HUES48 (cell line): ENCODE measurements around the gene SEMA3F.
A peak's percentile ranks its signal among the peaks of the same experiment; 100 is the strongest.

Experiments used
- H3K27ac ChIP-seq: one replicate; pipeline ENCODE4 v1.7.0; 2013; ENCODE audit warnings: low read depth, low read length, inconsistent platforms
- H3K27me3 ChIP-seq: 2 replicates; pipeline ENCODE4 v1.6.1; 2013; ENCODE audit warnings: mild to moderate bottlenecking, low read length; ENCODE audit not compliant: control insufficient read depth, insufficient read depth
- H3K36me3 ChIP-seq: 2 replicates; pipeline ENCODE4 v1.6.1; 2013; ENCODE audit warnings: low read length; ENCODE audit not compliant: control insufficient read depth, insufficient read depth
- H3K4me1 ChIP-seq: 2 replicates; pipeline ENCODE4 v1.6.1; 2013; ENCODE audit warnings: mild to moderate bottlenecking, low read length; ENCODE audit not compliant: control insufficient read depth, insufficient read depth
- H3K4me3 ChIP-seq: 2 replicates; pipeline ENCODE4 v1.5.1; 2013; ENCODE audit warnings: mild to moderate bottlenecking, low read depth, low read length
- H3K9ac ChIP-seq: 2 replicates; pipeline ENCODE4 v1.6.1; 2013; ENCODE audit warnings: mild to moderate bottlenecking, low read depth, low read length, moderate library complexity
- H3K9me3 ChIP-seq: 2 replicates; pipeline ENCODE4 v1.6.1; 2013; ENCODE audit warnings: low read length; ENCODE audit not compliant: control insufficient read depth, insufficient read depth

SEMA3F gene

DNA sequence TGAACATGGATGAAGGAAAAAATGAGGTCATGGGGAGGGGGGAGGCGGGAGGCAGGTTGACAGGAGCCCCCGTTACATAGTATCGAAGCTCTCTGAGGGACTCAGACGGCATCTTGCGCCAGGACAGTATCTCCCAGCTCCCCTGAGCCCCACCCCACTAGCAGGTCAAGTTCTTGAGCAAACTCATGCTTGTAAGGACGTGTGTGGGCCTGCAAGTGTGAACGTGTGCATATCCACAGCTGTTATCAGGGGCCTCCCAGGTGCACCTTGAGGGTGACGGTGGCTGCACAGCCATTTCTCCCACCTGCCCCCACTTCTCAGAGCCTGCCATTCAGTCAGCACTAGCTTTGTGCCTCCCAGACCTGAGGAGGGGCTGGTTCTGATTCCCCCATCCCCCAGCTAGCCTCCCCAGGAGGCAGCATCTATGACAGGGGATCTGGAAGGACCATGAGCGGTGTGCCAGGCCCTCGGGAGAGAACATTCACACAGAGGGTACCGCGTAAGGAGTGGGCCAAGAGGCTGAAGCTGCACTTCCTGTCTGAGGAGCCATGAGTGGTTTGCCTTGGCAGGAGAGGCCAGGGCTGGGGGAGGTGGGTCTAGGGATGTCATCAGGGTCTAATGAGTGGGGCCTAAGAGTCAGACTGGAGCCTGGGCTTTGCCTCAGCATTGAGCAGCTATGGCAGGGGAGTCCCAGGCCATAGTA is 2.9 kb downstream of the SEMA3F start:
- H3K4me3 ChIP-seq = no peak overlapping the region
- H3K27me3 ChIP-seq = peaks cover 26% of the 10 kb centered on the region
- no peak overlapping the region for H3K9ac ChIP-seq
- no peak overlapping the region for H3K27ac ChIP-seq
- H3K4me1 ChIP-seq = peaks cover 29% of the 10 kb centered on the region; the same call in 1 of the 2 replicates
- H3K9me3 ChIP-seq = no peaks in the 10 kb centered on the region
- H3K36me3 ChIP-seq = peaks cover 34% of the 10 kb centered on the region

- Histone ChIP-seq H3K9ac (no peak overlapping the region), H3K4me3 (no peak overlapping the region), H3K36me3 (peaks cover 37% of the 10 kb centered on the region), H3K27ac (no peak overlapping the region), H3K4me1 (peaks cover 29% of the 10 kb centered on the region; the same call in 1 of the 2 replicates), H3K9me3 (no peaks in the 10 kb centered on the region), H3K27me3 (peaks cover 19% of the 10 kb centered on the region)
These were observed 3.5 kb downstream of the SEMA3F start for GRCh38 chr3:50158530-50159146.

DNA sequence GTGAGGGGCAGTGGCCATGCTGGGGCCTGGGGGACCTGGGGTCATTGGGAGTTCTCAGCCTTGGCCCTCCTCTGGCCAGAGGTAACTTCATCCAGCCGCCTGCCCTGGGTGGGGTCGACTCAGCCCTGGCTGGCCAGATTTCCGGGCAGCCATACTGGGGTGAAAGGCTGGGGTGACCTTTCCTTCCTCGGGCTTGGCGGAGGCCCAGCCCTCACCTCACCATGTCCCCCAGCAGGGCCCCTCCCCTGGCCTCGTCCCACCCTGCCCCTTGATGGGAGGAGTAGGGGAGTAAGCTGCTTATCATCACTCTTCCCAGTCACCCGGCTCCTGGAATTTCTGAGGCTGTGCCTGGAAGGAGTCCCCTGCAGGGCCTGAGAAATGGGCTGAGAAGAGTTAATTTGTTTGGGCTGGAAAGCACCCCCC is 5.4 kb downstream of the SEMA3F start:
- H3K36me3 ChIP-seq = peaks cover 43% of the 10 kb centered on the region
- no peak overlapping the region for H3K9ac ChIP-seq
- H3K27ac ChIP-seq = no peak overlapping the region
- no peak overlapping the region for H3K4me3 ChIP-seq
- peaks cover 33% of the 10 kb centered on the region; the same call in 1 of the 2 replicates for H3K4me1 ChIP-seq
- peaks cover 10% of the 10 kb centered on the region for H3K27me3 ChIP-seq
- H3K9me3 ChIP-seq = no peaks in the 10 kb centered on the region

DNA sequence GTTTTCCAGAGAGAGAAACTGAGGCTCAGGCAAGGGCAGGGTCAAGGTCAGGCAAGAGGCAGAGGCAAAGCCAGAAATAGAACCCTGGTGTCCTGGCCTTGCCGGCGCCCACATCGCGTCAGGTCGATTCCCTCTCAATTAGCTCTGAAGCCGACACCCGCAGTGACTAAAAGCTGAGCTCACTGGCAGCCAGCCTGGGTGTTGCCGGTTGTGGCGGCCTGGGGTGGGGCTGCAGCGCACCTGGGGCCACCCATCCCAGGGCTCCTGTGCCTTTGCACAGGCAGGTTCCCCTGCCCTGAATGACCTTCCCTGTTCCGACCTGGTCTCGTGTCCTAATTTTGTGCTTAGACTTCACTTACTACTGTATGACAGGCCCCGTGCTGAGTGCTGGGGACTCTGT is 6.2 kb downstream of the SEMA3F start:
- no peak overlapping the region for H3K4me3 ChIP-seq
- H3K27ac ChIP-seq = peak overlapping the region; percentile 23
- H3K9ac ChIP-seq = no peak overlapping the region
- peaks cover 3% of the 10 kb centered on the region; the same call in 1 of the 2 replicates for H3K27me3 ChIP-seq
- H3K4me1 ChIP-seq = peaks cover 36% of the 10 kb centered on the region
- no peaks in the 10 kb centered on the region for H3K9me3 ChIP-seq
- H3K36me3 ChIP-seq = peaks cover 43% of the 10 kb centered on the region

- no peak overlapping the region for H3K4me3 ChIP-seq
- peaks cover 37% of the 10 kb centered on the region for H3K4me1 ChIP-seq
- no peak overlapping the region for H3K9ac ChIP-seq
- no peak overlapping the region for H3K27ac ChIP-seq
- no peaks in the 10 kb centered on the region for H3K9me3 ChIP-seq
- H3K27me3 ChIP-seq = no peaks in the 10 kb centered on the region
- peaks cover 43% of the 10 kb centered on the region for H3K36me3 ChIP-seq
These were observed 7.1 kb downstream of the SEMA3F start for GRCh38 chr3:50162034-50162883.

GRCh38 chr3:50163572-50164455 is 8.7 kb downstream of the SEMA3F start:
- H3K4me3 ChIP-seq = no peak overlapping the region
- peaks cover 29% of the 10 kb centered on the region for H3K4me1 ChIP-seq
- H3K27me3 ChIP-seq = no peaks in the 10 kb centered on the region
- no peak overlapping the region for H3K27ac ChIP-seq
- H3K9ac ChIP-seq = no peak overlapping the region
- H3K36me3 ChIP-seq = peaks cover 43% of the 10 kb centered on the region
- no peaks in the 10 kb centered on the region for H3K9me3 ChIP-seq

DNA sequence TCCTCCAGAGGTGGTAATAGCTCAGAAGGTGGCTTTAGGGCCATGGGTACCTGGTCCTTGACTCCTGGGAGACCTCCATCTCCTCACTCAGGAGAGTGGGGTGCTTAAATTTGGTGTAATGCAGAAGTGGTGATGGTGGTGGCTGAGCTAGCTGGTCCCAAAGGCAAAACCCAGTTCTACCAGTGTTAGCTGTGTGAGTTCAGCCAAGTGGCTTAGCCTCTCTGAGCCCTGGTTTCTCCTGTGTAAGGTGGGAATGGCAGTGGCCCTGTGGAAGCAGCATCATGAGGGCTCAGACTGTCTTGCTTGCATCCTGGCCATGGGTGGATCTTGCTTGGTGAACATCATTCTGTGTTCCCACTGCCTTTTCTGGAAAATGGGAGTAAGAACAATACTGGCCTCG is 9.4 kb downstream of the SEMA3F start:
- Histone ChIP-seq H3K9ac (no peak overlapping the region), H3K27ac (no peak overlapping the region)

GRCh38 chr3:50164984-50165909 is 10.1 kb downstream of the SEMA3F start:
- no peak overlapping the region for H3K4me3 ChIP-seq
- no peak overlapping the region for H3K27ac ChIP-seq
- H3K36me3 ChIP-seq = peaks cover 30% of the 10 kb centered on the region
- peaks cover 26% of the 10 kb centered on the region for H3K4me1 ChIP-seq
- no peak overlapping the region for H3K9ac ChIP-seq
- no peaks in the 10 kb centered on the region for H3K9me3 ChIP-seq
- H3K27me3 ChIP-seq = no peaks in the 10 kb centered on the region

More for the DNA sequence above, 9.4 kb downstream of the SEMA3F start:
- Histone ChIP-seq H3K27me3 (no peaks in the 10 kb centered on the region), H3K4me3 (no peak overlapping the region), H3K9me3 (no peaks in the 10 kb centered on the region), H3K4me1 (peaks cover 25% of the 10 kb centered on the region), H3K36me3 (peaks cover 38% of the 10 kb centered on the region)

DNA sequence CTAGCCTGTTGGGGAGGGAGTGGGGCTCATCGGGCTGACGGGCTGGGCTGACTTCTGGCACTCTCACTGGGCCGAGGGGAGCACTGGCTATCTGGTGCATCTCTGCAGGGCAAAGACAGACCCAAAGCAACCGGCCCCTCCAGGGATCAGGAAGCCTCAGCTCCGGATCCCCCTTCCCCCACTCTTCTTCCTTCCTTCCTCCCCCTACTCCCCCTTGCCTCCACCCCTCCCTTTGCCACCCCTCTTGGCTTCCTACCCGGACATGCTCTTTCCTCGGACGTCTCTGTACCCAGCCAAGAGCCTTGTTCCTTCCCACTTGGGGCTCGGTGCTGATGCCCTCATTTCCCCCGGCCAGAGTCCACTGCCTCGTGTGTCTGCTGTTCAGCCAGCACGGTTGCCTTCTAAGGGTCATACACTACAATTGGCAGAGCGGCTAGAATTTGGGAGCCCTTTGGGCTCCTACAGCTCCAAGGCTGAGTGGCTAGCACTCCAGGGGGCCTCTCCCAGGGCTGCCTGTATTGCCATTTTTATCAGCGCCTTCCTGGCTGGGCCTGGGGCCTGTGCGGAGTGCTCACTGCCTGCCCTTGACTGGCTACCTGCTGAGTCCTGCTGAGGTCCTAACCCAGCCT is 10.9 kb downstream of the SEMA3F start:
- Histone ChIP-seq H3K27me3 (no peaks in the 10 kb centered on the region), H3K27ac (peak overlapping the region; percentile 33), H3K36me3 (peaks cover 27% of the 10 kb centered on the region), H3K9me3 (no peaks in the 10 kb centered on the region), H3K4me1 (peaks cover 31% of the 10 kb centered on the region), H3K9ac (no peak overlapping the region), H3K4me3 (no peak overlapping the region)
